GM21423 (cell line): ENCODE measurements around the gene GIT2.
"Not testable (repeated sequence)": the region's sequence is repeated elsewhere in the genome, so short reads cannot be mapped to it uniquely, and the experiment has no call there.

Source experiments
- ATAC-seq: cut with Tn5 transposase; IDR thresholded peaks from one replicate; pipeline ENCODE4 v1.9.1; 2021; ENCODE audit warnings: mild to moderate bottlenecking, moderate library complexity; ENCODE audit not compliant: unreplicated experiment

GIT2 gene

GRCh38 chr12:110005319-110005973, 9.3 kb upstream of the GIT2 start:
- ATAC-seq, result peak; percentile 60

- peak; percentile 48 for ATAC-seq
Observed at GRCh38 chr12:110004598-110004997, 8.4 kb upstream of the GIT2 start.

GRCh38 chr12:110002676-110003515, 6.7 kb upstream of the GIT2 start:
- ATAC-seq, result no peak

GRCh38 chr12:110001596-110001995, 5.4 kb upstream of the GIT2 start:
- no peak for ATAC-seq

- no peak for ATAC-seq
Observed at GRCh38 chr12:109999983-110000505, 3.9 kb upstream of the GIT2 start.

- ATAC-seq, result no peak
Observed at GRCh38 chr12:109999649-109999971, 3.4 kb upstream of the GIT2 start.

GRCh38 chr12:109998904-109999648, 2.9 kb upstream of the GIT2 start, which contains the start of gene ANKRD13A:
TSS of gene ANKRD13A (plus strand) at chr12:109999430. CDS start at chr12:109999689, 259 bp downstream.
- peak; percentile 45 for ATAC-seq

- ATAC-seq, result no peak
Observed at GRCh38 chr12:109998241-109998903, 2.2 kb upstream of the GIT2 start.

- ATAC-seq, result no peak
Observed at GRCh38 chr12:109997393-109997792, 1.2 kb upstream of the GIT2 start.

GRCh38 chr12:109996483-109996853, 300 bp upstream of the GIT2 start:
- ATAC-seq, result no peak

GRCh38 chr12:109995361-109995685, 845 bp downstream of the GIT2 start:
- ATAC-seq, result no peak

GRCh38 chr12:109994401-109995175, 1.6 kb downstream of the GIT2 start:
- no peak for ATAC-seq

- ATAC-seq, result no peak
Observed at GRCh38 chr12:109993091-109993490, 3.1 kb downstream of the GIT2 start.

- no peak for ATAC-seq
Observed at GRCh38 chr12:109991586-109991985, 4.6 kb downstream of the GIT2 start.

- ATAC-seq, result no peak
Observed at GRCh38 chr12:109989380-109989779, 6.8 kb downstream of the GIT2 start.

GRCh38 chr12:109988903-109989302, 7.3 kb downstream of the GIT2 start:
- ATAC-seq, result no peak

GRCh38 chr12:109988274-109988673, 7.9 kb downstream of the GIT2 start:
- no peak for ATAC-seq

- ATAC-seq, result no peak
Observed at GRCh38 chr12:109987615-109988014, 8.6 kb downstream of the GIT2 start.

- ATAC-seq, result not testable (repeated sequence)
Observed at GRCh38 chr12:109986236-109986635, 9.9 kb downstream of the GIT2 start.

- no peak for ATAC-seq
Observed at GRCh38 chr12:109983432-109984142, 12.6 kb downstream of the GIT2 start.
